IMR-90 (cell line): ENCODE results near the gene PIN1. TPM values are rescaled to one million over a fixed set of nuclear protein-coding genes. Genes with fewer than 3 reads are reported as not detected.

Experiments used
- ATAC-seq: fragments of 200-7000 bp; cut with Tn5 transposase; 2 replicates; pipeline ENCODE4 v1.9.1; 2020; ENCODE audit warnings: low read depth, mild to moderate bottlenecking, moderate library complexity
- BruUV-seq: library from RNA; stranded (reverse); fragments of 400-500 nt; replicated peaks from 2 replicates; lab custom pipeline; 2021; lab: Mats Ljungman, UMichigan
- CTCF ChIA-PET: fragments of 300-600 bp; formaldehyde crosslinking; extraction: SDS; loops from one replicate; lab custom pipeline; 2021; ENCODE audit warnings: antibody characterized with exemption; lab: Yijun Ruan, JAX
- POLR2A ChIA-PET: fragments of 300-600 bp; sonication (Branson Sonifier 250); formaldehyde crosslinking; loops from one replicate; lab custom pipeline; 2022; ENCODE audit warnings: antibody characterized with exemption; ENCODE audit not compliant: unreplicated experiment; lab: Charles Lee
- DNase-seq: peaks from one replicate; pipeline ENCODE4 v3.0.0; 2013
- H2AFZ ChIP-seq: replicated peaks from 2 replicates; pipeline ENCODE3; 2013; ENCODE audit warnings: low read length, mild to moderate bottlenecking; ENCODE audit not compliant: poor library complexity
- H2AK5ac ChIP-seq: 2 replicates; pipeline ENCODE4 v1.6.1; 2013; ENCODE audit warnings: low read depth, low read length, inconsistent platforms
- H2AK9ac ChIP-seq: replicated peaks from 2 replicates; pipeline ENCODE3; 2013; ENCODE audit warnings: mild to moderate bottlenecking, low read depth, low read length, moderate library complexity; ENCODE audit not compliant: poor library complexity
- H2BK120ac ChIP-seq: 2 replicates; pipeline ENCODE4 v1.6.1; 2013; ENCODE audit warnings: low read depth, low read length, inconsistent platforms
- H2BK15ac ChIP-seq: 3 replicates; pipeline ENCODE4 v1.6.1; 2013; ENCODE audit warnings: low read depth, low read length, inconsistent platforms
- H2BK20ac ChIP-seq: 2 replicates; pipeline ENCODE4 v1.6.1; 2013; ENCODE audit warnings: low read depth, mild to moderate bottlenecking, inconsistent platforms, low read length, moderate library complexity
- H2BK5ac ChIP-seq: 2 replicates; pipeline ENCODE4 v1.6.1; 2013; ENCODE audit warnings: mild to moderate bottlenecking, low read depth, low read length, inconsistent platforms; ENCODE audit not compliant: poor library complexity, severe bottlenecking
- H3K14ac ChIP-seq: replicated peaks from 2 replicates; pipeline ENCODE4 v1.6.1; 2013; ENCODE audit warnings: low read depth, low read length, inconsistent platforms
- H3K18ac ChIP-seq: 2 replicates; pipeline ENCODE4 v1.6.1; 2013; ENCODE audit warnings: low read depth, low read length, control low read depth
- H3K23ac ChIP-seq: 2 replicates; pipeline ENCODE4 v1.6.1; 2013; ENCODE audit warnings: low read depth, low read length, inconsistent platforms
- H3K27ac ChIP-seq: 2 replicates; pipeline ENCODE4 v1.5.1; 2013; ENCODE audit warnings: mild to moderate bottlenecking, control low read depth, low read length; ENCODE audit not compliant: insufficient read depth
- H3K27me3 ChIP-seq: 2 replicates; pipeline ENCODE4 v1.6.1; 2013; ENCODE audit warnings: low read length; ENCODE audit not compliant: control insufficient read depth, insufficient read depth
- H3K36me3 ChIP-seq: 2 replicates; pipeline ENCODE4 v1.6.1; 2013; ENCODE audit warnings: low read length, mixed read lengths; ENCODE audit not compliant: control insufficient read depth, insufficient read depth
- H3K4ac ChIP-seq: 2 replicates; pipeline ENCODE4 v1.6.1; 2013; ENCODE audit warnings: low read depth, low read length, inconsistent platforms
- H3K4me1 ChIP-seq: 2 replicates; pipeline ENCODE4 v1.6.1; 2013; ENCODE audit warnings: low read length, mixed read lengths; ENCODE audit not compliant: control insufficient read depth, insufficient read depth
- H3K4me2 ChIP-seq: 2 replicates; pipeline ENCODE4 v1.6.1; 2013; ENCODE audit warnings: low read depth, mild to moderate bottlenecking, control low read depth, low read length, moderate library complexity
- H3K4me3 ChIP-seq: 2 replicates; pipeline ENCODE4 v1.5.1; 2013; ENCODE audit warnings: low read depth, mild to moderate bottlenecking, control low read depth, low read length, moderate library complexity; ENCODE audit not compliant: insufficient read depth
- H3K56ac ChIP-seq: 2 replicates; pipeline ENCODE4 v1.6.1; 2013; ENCODE audit warnings: low read length, inconsistent platforms; ENCODE audit not compliant: insufficient read depth; ENCODE audit errors: extremely low read depth
- H3K79me1 ChIP-seq, 2 experiments: 2 replicates each; pipeline ENCODE4 v1.6.1; 2013; ENCODE audit warnings: low read length in 2 of 2, inconsistent platforms in 1 of 2, low read depth in 1 of 2
- H3K9ac ChIP-seq: 2 replicates; pipeline ENCODE4 v1.6.1; 2013; ENCODE audit warnings: low read depth, low read length, control low read depth
- H3K9me1 ChIP-seq: 2 replicates; pipeline ENCODE4 v1.6.1; 2013; ENCODE audit warnings: low read length, inconsistent platforms; ENCODE audit not compliant: insufficient read depth
- H3K9me3 ChIP-seq: 2 replicates; pipeline ENCODE4 v1.6.1; 2013; ENCODE audit warnings: low read length; ENCODE audit not compliant: control insufficient read depth, insufficient read depth
- H4K20me1 ChIP-seq: 2 replicates; pipeline ENCODE4 v1.6.1; 2013; ENCODE audit warnings: low read length, inconsistent platforms; ENCODE audit not compliant: insufficient read depth
- H4K5ac ChIP-seq: 2 replicates; pipeline ENCODE4 v1.6.1; 2013; ENCODE audit warnings: mild to moderate bottlenecking, low read depth, low read length, control low read depth
- H4K8ac ChIP-seq, 2 experiments: 2 replicates each; pipeline ENCODE4 v1.6.1; 2013; ENCODE audit warnings: low read depth in 2 of 2, low read length in 2 of 2, control low read depth in 1 of 2, inconsistent platforms in 1 of 2
- H4K91ac ChIP-seq: 2 replicates; pipeline ENCODE4 v1.6.1; 2013; ENCODE audit warnings: low read depth, low read length, inconsistent platforms; ENCODE audit not compliant: insufficient read depth
- MAZ ChIP-seq: IDR thresholded peaks from 2 replicates; pipeline ENCODE4 v1.6.1; 2012; ENCODE audit warnings: low read depth, mild to moderate bottlenecking, low read length, improper control_type of control experiment, moderate library complexity, borderline replicate concordance
- RFX5 ChIP-seq: IDR thresholded peaks from 2 replicates; pipeline ENCODE4 v1.8.0; 2012; ENCODE audit warnings: low read depth, mild to moderate bottlenecking, low read length, moderate library complexity
- WGBS, 2 experiments: methylation state at CpG; one replicate each; pipeline versions ENCODE4 v1.1.5 to v1.1.7; 2013; ENCODE audit warnings: missing lambda C conversion rate in 2 of 2; ENCODE audit not compliant: insufficient read length in 1 of 2; ENCODE audit errors: extremely low coverage in 2 of 2; 5-methylcytosine and 5-hydroxymethylcytosine counted together
- dilution Hi-C: fragments of 300-500 bp; cut with HindIII; formaldehyde crosslinking; loops from one replicate; pipeline ENCODE4 v1.14.3; 2018; ENCODE audit warnings: low sequenced_read_pairs; ENCODE audit not compliant: unreplicated experiment
- in situ Hi-C: fragments of 300-500 bp; cut with MboI; formaldehyde crosslinking; loops from 3 replicates; pipeline ENCODE4 v1.14.3; 2019; ENCODE audit warnings: low sequenced_read_pairs, inconsistent platforms, mixed read lengths
- intact Hi-C: fragments of 100-400 bp; cut with micrococcal nuclease; formaldehyde crosslinking; loops from 2 replicates; pipeline ENCODE4 v1.10.0; 2022
- polyA plus RNA-seq, 3 experiments: library from polyadenylated mRNA; depleted of rRNA; stranded (reverse); fragments of >200 nt; gene quantifications; 2 replicates each; pipeline ENCODE4 v1.2.3, GENCODE V29; 2012; ENCODE audit warnings: low replicate concordance in 1 of 3
- total RNA-seq: library from RNA; depleted of rRNA; stranded (reverse); fragments of >200 nt; gene quantifications from 2 replicates; pipeline ENCODE4 v1.2.3, GENCODE V29; 2012

Gene PIN1
- total and polyA plus RNA-seq, 2 of the 4 experiments (the other 2 are of a cell fraction), result 76.0 to 105 TPM

- Histone ChIP-seq H3K36me3 (peaks cover 13% of the 10 kb centered on the region), H3K9me1 (peaks cover 10% of the 10 kb centered on the region; the same call in 1 of the 2 replicates), H3K9ac (peak overlapping the region; percentile 53), H3K14ac (peak overlapping the region; percentile 71), H3K79me1 (peaks cover 24 to 62% of the 10 kb centered on the region in 2 experiments), H3K23ac (peak overlapping the region; percentile 48; the same call in 1 of the 2 replicates), H3K9me3 (no peaks in the 10 kb centered on the region), H2AK9ac (peak overlapping the region; percentile 75), H2AFZ (peak overlapping the region; percentile 72), H2BK5ac (no peak overlapping the region), H2BK15ac (no peak overlapping the region), H3K4me1 (no peaks in the 10 kb centered on the region; the same call in 1 of the 2 replicates), H3K27ac (peak overlapping the region; percentile 43; the same call in 1 of the 2 replicates), H3K4ac (peak overlapping the region; percentile 28), H2AK5ac (peak overlapping the region; percentile 20), H3K27me3 (no peaks in the 10 kb centered on the region), H3K18ac (no peak overlapping the region), H3K4me3 (peak overlapping the region; percentile 59), H3K56ac (0 out of 2 replicates have a peak overlapping the region, but pooled peaks have one; percentile 16), H4K91ac (peak overlapping the region; percentile 15; the same call in 1 of the 2 replicates), H3K4me2 (peak overlapping the region; percentile 80), H2BK120ac (no peak overlapping the region), H4K8ac (peak overlapping the region in 1 of 2 experiments; percentile 52; a peak in 1 of 4 replicates), H4K20me1 (peaks cover 3% of the 10 kb centered on the region; the same call in 1 of the 2 replicates), H2BK20ac (no peak overlapping the region), H4K5ac (no peak overlapping the region)
- in situ Hi-C loops (no loop called here), intact Hi-C loops (no loop called here), dilution Hi-C loops (no loop called here)
- WGBS, 2 experiments, result 2% methylated on average over 8 of the region's 28 CpGs; no CpG with 5 or more reads in 1 of the 2 experiments
- no TSS peak for BruUV-seq
- ATAC-seq (peak; percentile 20), DNase-seq (no peak)
- ChIA-PET CTCF (no interaction called here), POLR2A (interaction anchor here (0.7 kb wide), 1 partner anchor 182 kb away, joined by 17 read pairs; no protein-coding TSS in a partner anchor)
- TF ChIP-seq RFX5 (no peak), MAZ (0 out of 2 replicates have a peak, but pooled peaks have one; percentile 1)
Measured at GRCh38 chr19:9835507-9835949, 410 bp downstream of the PIN1 start.
